ENCODE measurements around the gene EFCAB13.

EFCAB13 gene

GRCh38 chr17:47295037-47295873 is 28.5 kb upstream of the EFCAB13 start:
- DNase-seq = no peak

- no peak for DNase-seq
Observed at GRCh38 chr17:47295874-47296255, 27.9 kb upstream of the EFCAB13 start.

GRCh38 chr17:47297661-47298400 is 25.9 kb upstream of the EFCAB13 start:
- DNase-seq = no peak

- no peak for DNase-seq
Observed at GRCh38 chr17:47298712-47299111, 25.0 kb upstream of the EFCAB13 start.

- DNase-seq = no peak
Observed at GRCh38 chr17:47299239-47299910, 24.4 kb upstream of the EFCAB13 start.

GRCh38 chr17:47300718-47301117 is 23.0 kb upstream of the EFCAB13 start:
- DNase-seq = no peak

GRCh38 chr17:47301161-47301560 is 22.6 kb upstream of the EFCAB13 start:
- no peak for DNase-seq

GRCh38 chr17:47301831-47302230 is 21.9 kb upstream of the EFCAB13 start:
- DNase-seq = no peak

GRCh38 chr17:47304186-47304585 is 19.6 kb upstream of the EFCAB13 start:
- no peak for DNase-seq

GRCh38 chr17:47305302-47305923 is 18.3 kb upstream of the EFCAB13 start:
- DNase-seq = no peak

- DNase-seq = no peak
Observed at GRCh38 chr17:47310186-47310733, 13.5 kb upstream of the EFCAB13 start.

- no peak for DNase-seq
Observed at GRCh38 chr17:47311420-47311819, 12.3 kb upstream of the EFCAB13 start.

- DNase-seq = peak; percentile 74
Observed at GRCh38 chr17:47315451-47316266, 8.1 kb upstream of the EFCAB13 start.

GRCh38 chr17:47316311-47316710 is 7.4 kb upstream of the EFCAB13 start:
- DNase-seq = no peak

- no peak for DNase-seq
Observed at GRCh38 chr17:47317119-47317518, 6.6 kb upstream of the EFCAB13 start.

GRCh38 chr17:47318197-47318918 is 5.4 kb upstream of the EFCAB13 start:
- DNase-seq = no peak

GRCh38 chr17:47320879-47321502 is 2.8 kb upstream of the EFCAB13 start:
- no peak for DNase-seq

GRCh38 chr17:47324224-47325020 is 667 bp downstream of the EFCAB13 start:
- DNase-seq = peak; percentile 77

GRCh38 chr17:47325176-47325575 is 1.4 kb downstream of the EFCAB13 start:
- DNase-seq = no peak

GRCh38 chr17:47330548-47330947 is 6.8 kb downstream of the EFCAB13 start:
- no peak for DNase-seq

Measured in NCI-H1105 treated with DMSO at 0.1 percent for 48 hours (cell line).